Activated naive CD8-positive, alpha-beta T cell treated with anti-CD3 and anti-CD28 coated beads, Interleukin-2, amount 50 U/mL, for 16 hours (primary cell): ENCODE results near the gene ATP2B2.
A peak's percentile ranks its signal among the peaks of the same experiment; 100 is the strongest.
"Not testable (repeated sequence)": the region's sequence is repeated elsewhere in the genome, so short reads cannot be mapped to it uniquely, and the experiment has no call there.

ENCODE experiments used
- DNase-seq: peaks from one replicate; pipeline ENCODE4 v3.0.0-alpha.2; 2020; ENCODE audit warnings: low read depth, low spot score

ATP2B2 gene

DNA sequence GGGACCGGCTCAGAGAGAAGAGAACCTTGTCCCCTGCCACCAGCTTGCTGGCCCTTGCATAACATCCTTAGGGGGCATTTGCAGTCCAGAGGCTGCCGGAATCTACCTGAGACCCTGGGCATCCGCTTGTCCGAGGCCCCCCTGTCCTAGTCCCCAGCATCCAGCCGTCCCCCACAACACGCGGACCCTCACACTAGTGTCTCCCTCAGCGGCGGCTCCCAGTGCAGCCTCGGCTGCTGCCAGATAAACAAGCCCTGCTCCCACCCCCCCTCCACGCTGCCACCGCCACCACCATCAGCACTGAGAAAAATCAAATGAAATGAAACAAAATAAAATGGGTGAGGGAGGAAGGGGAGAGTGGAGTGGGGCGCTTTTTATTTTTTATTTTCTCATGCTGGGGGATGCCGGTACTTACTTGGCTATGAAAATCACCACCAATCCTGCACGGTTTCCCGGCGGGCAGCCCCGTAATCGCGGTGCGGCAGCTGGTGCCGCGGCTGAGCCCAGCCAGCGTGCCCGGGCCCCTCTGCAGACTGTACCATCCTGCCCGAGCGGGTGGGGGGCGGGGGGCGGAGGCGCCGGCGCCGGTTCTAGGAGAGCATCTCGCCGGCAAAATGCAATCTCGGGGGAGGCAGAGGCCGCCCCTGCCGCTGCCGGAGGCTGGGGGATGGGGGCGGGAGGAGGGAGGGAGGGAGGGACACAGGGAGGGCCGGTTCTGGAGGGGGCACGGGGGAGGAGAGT is at the start of gene ATP2B2:
Gene ATP2B2 (minus strand): TSS at position 537 of the 741 bp plus-strand sequence. CDS start 56,043 bp downstream, outside the sequence.
- no peak for DNase-seq

DNA sequence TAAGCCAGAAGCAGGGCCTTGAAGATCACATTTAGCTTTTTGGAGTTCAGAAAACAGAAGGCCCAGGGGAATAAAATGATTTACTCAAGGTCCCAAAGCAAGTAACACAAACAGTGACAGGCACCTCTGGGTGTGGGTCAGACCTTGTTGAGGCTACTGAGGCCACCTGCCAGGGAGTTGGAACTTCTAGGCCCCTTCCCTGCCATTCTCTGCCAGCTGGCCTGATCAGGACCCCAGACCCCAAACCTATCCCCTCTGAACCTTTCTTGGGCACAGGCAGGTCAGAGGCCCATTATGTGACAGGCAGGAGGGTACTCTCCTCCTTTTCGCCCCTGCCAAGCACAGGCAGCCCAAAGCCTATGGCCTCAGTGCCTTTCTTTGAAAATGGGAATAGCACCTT is 49.4 kb upstream of the ATP2B2 start:
- no peak for DNase-seq

DNA sequence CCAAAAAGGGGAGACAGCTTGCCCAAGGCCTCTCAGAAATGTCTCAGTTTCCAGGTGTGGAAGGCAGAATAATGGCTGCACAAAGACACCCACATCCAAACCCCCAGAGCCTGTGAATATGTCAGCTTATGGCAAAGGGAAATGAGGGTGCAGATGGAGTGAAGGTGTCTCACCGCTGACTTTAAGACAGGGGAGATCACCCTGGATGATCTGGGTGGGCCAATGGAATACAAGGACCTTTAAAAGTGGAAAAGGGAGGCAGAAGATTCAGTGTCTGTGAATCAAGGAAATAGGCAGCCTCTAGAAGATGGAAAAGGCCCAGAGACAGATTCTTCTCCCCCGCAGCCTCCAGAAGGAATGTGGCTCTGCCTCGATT is 48.8 kb upstream of the ATP2B2 start:
- DNase-seq: no peak

DNA sequence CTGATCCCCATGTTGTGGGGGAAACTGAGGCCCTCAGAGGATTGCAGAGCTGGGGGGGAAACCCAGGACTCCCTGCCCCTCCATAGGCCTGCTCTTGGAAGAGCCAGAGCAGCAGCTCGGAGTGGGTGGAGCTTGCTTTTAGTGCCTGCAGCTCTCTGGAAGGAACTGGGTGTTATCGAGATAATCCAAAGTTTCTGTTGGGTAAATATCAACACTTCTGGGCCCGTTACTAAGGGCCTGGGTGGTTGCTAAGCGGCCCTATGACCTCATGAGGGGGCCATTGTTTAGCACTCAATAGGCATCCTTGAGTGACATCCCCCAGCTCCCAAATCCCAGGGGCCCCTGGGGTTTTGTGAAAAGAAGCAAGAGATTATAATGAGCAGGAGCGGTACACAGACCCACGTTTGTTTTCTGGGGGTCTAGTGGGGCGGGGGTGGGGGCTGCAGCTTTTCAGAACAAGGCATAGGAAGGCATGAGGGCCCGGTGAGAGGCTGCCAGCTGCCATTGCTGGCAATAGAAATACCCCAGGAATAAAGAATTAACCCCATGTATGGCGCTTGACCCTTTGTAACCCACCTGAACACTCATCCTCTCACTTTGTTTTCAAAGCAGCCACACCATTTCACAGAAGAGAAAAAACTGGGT is 48.3 kb upstream of the ATP2B2 start:
- no peak for DNase-seq

DNA sequence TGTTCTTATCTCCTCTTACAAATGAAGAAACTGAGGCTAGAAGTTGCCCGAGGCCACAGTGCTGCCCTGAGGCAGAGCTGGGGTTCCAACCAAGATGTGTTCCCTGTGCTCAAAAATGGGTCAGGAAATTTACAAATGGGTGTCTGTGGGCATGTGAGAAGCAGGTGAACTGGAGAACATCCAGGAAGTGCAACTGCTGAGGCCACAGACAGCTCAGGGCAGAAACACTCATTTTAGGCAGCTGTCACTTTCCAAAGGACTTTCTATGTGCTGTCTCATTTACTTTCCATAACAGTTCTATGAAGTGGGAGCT is 47.2 kb upstream of the ATP2B2 start:
- DNase-seq: no peak

DNA sequence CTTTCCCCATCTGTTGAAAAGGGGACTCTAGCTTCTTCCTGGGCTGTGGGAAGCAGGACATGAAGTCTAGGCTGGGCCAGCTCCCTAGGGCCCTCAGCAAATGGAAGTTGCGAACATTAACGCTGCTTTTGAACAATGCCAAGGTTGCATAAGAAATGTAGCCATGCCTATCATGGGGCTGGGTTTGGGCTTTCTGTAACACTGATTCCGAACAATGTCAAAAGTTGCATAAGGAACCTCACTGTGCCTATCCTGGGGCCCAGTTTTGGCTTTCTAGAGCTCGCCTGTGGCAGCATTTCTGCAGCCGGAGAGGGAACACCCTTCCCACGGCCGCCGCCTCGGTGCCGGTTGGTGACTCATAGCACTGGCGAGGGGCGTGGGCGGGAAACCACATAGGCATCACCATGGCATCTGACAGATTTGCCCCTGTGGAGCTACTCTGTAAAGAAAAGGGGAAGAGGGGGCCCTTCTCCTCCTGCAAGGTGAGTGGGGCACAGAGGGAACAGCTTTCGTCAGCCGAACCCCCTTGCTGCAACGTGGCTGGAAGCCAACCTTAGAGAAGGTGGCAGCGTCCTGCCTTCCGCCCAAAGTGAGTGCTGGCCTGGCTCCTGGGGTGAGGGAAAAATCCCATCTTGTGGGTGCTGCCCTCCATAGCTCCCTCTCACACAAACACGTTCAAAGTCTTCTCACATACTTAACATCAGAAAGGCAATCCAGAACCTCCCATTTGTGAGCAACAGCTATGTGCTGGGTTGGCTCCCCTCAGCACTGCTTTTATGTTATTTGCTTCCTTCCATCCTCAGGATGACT is 46.6 kb upstream of the ATP2B2 start:
- peak; percentile 62 for DNase-seq

DNA sequence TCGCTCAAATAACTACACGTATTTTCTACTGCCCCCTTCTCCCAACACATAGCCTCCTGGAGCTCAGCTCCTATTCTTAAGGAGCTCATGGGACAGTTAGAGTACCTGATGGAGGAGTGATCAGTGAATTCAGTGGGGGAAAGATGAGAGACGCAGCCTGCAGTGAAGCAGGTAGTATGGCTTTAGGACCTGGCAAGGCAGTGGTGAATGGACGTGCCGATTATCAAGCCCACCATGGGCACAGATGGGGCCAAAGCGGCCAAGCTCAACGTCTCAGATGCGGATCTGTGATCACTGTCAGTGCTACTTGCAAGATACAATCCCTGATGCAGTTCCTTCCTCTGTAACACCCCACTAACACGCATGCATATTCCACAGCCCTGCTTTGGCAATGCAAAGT is 45.8 kb upstream of the ATP2B2 start:
- DNase-seq: no peak

DNA sequence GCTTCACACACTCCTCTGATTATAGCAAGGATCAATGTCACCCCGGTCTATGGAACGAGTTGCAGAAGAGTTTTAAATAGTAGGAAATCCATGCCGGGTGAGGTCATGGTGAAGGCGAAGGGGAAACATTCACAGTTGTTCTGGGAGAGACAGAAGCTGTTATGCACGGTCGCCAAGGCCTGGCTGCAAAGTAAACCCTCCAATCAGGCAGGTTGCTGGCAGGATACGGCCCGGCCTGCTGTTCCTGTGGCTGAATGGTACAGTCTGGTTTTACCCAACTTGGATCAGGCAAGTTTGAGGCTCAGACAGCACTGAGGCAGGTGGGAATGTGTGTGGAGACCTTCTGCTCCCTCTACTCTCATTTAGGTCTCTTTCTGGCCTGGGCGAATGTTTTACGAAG is 45.3 kb upstream of the ATP2B2 start:
- DNase-seq: no peak

DNA sequence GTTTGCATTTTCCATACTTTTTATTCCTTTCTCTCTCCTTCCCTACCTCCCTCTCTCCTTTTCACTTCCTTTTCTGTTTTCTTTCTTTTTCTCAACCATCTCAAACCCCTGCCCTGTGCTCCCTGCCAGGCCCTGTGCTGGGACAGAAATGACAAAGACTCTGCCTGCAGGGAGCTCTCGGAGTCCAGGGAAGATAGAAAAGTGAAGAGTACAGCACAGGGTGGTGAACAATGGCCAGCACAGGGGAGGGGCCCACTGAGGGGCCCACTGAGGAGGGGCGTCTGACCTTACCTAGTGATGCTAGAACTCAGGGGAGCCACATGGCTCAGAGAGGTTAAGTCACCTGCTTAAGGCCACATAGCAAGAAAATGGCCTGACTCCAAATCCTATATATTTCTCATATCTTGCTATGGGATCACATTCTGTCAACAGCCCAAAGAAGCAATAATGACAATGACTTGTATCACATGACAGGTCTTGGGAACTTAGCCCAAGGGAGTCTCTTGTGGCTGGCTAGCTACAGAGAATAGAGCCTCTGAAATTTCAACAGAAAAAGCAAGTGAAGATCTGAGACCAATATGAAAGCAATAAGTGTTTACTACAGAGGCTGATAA is 44.3 kb upstream of the ATP2B2 start:
- DNase-seq: no peak

DNA sequence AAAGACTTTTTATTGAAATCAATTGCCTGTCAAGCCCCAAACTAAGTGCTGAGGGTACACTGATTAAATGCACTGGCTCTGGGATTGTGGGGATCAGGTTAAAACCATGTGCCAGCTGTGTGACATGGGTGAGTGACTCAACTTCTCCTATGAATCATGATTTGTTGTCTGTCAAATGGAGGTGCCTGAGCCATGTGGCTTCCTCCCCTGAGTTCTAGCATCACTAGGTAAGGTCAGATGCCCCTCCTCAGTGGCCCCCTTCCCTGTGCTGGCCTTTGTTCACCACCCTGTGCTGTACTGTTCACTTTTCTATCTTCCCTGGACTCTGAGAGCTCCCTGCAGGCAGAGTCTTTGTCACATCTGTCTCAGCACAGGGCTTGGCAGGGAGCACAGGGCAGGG is 43.6 kb upstream of the ATP2B2 start:
- DNase-seq: no peak

DNA sequence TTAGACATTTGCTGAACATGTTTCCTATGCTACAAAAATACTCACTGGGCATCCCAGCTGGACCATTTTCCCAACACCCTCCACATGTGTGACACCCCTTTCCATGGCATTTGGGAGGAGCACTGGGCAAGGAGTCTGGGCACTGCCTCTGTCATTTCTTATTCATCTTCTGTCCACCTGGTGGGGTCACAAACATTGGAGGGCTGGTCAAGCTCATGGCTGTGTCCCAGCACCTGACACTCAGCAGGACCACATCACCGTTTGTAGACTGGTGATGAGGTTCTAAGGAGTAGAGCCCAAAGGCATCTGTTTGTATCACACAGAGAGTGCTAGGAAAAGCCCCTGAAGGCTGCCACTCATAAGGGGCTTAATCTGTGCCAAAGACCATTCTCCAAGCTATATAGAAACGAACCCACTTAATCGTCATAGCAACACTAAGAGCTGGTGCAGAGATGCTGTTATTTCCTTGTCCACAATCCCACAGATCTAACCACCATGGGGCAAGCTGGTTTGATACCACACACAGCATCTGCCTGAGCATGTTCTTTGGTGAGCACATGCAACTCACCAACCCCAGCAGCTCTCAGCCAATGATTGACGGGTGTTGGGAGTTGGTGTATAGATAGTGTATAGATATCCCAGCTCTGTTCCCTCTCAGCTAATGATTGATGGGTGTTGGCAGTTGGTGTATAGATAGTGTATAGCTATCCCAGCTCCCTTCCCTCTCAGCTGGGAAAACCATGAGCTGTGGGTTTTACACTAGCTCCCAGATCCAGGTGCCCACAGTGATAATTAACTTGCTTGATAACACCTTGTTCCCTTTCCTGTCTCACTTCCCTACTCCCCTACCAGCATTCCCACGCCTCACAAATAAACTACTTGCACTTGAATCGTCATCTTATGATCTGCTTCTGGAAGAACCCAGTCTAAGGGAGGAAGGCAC is 42.7 kb upstream of the ATP2B2 start:
- DNase-seq: no peak

DNA sequence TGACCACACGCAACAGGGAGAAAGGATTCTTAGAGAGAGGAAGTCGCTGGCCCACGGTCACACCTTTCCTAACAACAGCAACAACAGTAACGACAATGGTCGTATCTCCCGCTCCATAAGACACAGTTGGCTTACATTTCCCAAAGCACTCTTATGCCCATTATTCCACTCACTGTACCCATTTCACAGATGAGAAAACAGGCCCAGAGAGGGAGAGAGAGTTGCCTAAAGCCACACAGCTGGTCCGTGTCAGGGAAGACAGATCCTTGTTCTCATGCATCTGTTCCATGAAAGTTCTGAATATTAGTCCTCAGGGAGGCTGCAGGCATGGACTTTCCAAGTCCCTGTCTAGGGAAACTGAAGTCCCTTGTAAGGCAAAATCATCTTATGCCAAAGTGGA is 42.0 kb upstream of the ATP2B2 start:
- DNase-seq: no peak

DNA sequence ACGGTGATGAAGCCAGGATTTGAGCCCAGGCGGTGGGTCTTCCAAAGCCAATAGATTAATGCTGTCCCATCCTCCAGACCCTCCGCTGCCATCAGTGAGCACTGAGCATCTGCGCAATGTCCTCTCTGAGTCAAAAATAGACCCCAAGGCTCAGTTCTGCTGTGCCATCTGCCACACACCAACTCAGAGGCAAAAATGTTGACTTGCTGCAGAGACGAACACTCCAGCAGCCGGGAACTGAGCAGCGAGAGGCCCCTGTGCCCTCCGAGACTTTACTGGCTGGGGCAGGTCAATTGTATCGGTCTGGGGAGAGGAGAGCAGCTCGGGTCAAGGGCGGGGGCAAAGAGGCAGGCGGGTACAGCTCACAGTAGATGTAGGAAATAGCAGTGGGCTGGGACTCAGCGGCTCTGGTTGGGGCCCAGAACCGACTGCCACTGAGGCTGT is 41.5 kb upstream of the ATP2B2 start:
- DNase-seq: no peak

DNA sequence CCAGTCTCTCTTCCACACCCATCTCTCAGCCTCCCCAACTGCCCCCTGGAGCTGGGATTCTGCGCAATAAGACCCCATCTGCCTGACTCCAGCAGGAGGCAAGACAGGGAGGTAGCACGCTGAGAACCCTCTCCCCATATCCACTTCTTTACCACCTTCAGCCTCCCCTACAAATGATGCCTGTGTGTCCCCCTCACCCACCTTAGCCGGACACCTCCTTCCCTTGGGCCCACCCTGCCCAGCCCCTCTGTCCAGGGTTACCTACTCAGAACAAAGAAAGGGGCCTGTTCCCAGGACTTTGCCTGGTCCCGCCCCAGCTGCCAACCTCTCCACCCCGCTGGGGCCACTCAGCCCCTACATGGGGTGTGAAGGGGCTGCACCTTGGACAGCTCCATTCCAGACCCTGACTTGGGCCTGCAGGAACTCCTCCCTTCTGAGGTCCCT is 40.8 kb upstream of the ATP2B2 start:
- no peak for DNase-seq

DNA sequence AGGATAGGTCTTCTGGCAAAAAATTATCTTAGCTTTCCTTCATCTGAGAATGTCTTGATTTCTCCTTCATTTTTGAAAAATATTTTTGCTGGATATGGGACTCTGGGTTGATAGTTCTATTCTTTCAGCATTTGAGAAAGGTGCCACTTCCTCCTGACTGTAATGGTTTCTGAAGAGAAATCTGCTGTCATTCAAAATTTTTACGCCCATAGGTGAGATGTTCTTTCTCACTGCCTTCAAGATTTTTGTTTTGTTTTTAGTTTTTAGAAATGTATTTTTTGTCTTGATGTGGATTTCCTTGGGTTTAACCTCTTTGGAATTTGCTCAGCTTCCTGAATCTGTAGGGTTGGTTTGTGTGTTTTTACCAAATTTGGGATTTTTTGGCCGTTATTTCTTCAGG is 37.1 kb upstream of the ATP2B2 start:
- DNase-seq: no peak

DNA sequence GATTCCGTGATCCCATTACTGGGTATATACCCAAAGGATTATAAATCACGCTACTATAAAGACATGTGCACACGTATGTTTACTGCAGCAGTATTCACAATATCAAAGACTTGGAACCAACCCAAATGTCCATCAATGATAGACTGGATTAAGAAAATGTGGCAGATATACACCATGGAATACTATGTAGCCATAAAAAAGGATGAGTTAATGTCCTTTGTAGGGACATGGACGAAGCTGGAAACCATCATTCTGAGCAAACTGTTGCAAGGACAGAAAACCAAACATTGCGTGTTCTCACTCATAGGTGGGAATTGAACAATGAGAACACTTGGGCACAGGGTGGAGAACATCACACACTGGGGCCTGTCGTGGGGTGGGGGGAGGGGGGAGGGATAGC is 35.0 kb upstream of the ATP2B2 start:
- not testable (repeated sequence) for DNase-seq

DNA sequence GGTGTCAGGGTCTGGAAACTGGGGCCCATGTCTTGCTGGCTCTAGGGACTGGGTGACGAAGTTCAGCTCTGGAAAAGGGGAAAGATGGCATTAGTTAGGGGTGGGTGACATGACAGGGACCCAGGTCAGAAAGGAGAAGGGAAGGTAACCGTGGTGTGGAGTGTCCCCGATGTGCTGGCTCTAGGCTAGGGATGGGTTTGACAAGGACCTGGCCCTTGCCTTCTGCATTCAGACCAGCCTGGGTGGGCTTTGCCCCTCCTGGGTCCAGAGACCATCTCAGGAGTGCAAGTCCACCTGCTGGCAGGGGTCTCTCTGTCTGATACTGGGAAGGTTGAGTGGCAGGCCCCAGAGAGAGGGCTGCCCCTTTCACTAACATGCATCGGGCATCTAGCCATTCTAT is 28.7 kb upstream of the ATP2B2 start:
- no peak for DNase-seq

DNA sequence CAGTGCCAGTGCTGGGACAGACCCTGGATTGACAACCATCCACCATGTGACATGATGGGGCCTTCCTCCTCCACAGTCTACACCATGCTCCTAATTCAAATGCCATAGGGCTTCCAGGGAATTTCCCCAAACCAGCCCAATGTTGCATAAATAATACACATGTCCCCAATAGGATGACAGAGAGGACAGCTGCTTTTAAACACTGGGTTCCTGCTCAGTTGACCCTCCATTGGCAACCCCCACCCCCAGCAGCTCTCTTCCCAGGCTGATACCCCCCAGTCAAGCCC is 28.3 kb upstream of the ATP2B2 start:
- no peak for DNase-seq

DNA sequence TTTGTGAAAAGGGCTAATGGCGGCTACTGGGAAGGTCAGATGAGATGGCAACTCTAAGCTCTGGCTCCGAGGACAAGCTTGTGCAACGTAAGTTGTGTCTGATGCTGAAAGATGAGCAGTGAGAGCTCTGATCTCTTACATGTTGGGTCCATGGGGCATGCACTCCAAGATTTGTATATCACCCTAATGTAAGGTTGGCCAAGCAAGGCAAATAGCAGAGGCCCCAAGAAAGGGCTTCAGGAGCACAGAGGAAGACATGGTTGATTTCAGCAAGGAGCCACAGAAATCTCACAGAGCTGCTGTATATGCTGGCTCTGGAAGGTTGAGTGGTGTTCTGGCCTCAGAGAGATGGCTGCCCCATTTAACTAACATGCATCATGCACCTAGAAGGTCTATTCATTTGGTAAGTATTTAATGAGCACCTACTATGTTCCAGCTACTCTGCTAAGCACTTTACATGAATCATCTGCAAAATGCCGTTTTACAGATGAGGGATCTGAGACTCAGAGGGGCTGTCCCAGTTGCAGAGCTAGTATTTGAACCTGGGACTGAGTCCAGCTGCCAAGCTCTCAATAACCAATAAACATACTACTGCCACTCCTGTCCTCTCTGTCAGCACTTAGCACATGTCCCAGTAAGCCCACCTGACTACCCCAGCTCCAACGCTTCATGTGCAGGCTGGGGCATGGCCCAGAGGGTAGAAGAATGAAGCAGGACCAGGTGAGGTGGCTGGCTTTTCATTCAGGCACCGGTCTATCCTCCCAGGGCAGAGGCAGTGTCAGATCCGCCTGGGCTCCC is 27.8 kb upstream of the ATP2B2 start:
- no peak for DNase-seq

DNA sequence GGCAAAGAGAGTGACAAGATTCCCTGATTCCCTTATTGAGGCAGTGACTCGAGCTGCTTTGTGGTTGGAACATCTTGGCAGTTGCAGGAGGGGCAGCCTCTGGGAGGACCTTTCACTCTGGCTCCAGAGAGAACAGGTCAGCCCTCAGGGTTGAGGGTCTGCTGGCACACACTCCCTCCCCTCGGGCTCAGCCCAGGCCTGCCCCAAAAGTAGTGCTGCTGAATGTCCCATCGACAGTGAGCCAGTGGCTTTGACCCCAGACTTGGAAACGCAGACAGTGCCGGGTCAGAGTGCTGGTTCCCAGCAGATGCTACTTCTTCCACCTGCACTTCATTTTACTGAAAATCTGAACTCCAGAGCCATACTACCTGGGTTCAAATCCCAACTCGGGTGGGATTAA is 25.6 kb upstream of the ATP2B2 start:
- no peak for DNase-seq

DNA sequence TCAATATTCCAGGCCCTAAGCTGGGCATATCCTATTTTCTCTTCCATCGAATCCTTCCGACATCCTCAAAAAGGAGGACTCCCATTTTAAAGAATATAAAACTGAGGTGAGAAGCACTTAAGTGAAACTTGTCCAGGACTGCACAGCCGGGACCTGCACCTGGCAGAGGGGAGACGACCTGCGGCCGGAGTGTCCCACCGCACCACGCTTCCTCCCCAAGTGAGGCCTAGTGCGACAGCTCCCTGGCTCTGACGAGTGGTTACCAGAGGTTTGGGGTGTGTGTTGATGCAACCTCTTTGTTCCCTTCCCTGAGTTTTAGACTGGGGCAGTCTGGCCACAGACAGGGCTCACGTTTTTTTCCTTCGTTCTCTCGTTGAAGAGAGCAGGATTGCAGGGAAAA is 24.9 kb upstream of the ATP2B2 start:
- DNase-seq: no peak
